Epidermal melanocyte (primary cell): ENCODE data around the gene ARHGAP21.

ENCODE experiments used
- DNase-seq: peaks from one replicate; pipeline ENCODE4 v3.0.0; 2011; ENCODE audit warnings: low spot score; ENCODE audit not compliant: insufficient read length

Gene ARHGAP21

GRCh38 chr10:24542314-24543270, 181.1 kb downstream of the ARHGAP21 start:
- no peak for DNase-seq

DNA sequence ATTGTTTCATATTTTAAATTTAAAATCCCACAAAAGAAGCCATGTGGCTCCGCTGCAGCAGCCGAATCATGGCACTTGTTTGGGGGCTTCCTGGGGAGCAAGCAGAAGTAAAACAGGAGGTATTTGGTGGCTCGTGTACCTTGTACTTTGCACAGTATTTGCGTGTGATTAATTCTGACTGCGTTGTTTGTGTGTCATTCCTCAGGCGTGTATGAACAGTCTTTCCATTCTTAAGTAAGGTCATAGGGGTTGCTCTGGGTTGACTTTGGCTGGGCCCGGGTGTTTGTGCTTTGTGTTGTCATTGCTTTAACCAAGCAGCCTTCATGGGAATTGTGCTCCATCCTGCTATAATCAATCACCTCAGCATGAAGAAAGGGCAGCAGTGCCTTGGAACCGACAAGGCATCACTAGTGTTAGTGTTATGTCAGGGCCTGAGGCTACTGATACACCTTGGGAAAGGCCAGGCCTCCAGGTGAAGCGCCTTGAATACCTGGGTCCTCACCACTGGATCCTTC, 182.4 kb downstream of the ARHGAP21 start:
- no peak for DNase-seq

DNA sequence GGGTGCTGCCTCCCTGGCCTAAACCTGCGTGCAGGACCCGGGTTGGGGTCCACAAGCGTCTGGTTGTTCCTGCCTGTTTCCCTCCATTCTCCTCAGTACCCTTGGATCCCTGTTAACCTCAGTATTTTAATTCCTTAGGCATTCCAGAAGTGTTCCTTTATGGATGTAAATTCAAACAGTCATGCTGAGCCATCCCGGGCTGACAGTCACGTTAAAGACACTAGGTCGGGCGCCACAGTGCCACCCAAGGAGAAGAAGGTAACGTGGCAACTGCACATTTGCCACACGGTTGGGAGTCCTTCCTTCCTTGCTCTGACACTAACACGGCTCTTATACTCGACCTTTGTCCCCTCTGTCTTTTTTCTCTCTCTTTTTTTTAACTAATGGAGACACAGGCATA, 187.1 kb downstream of the ARHGAP21 start:
- no peak for DNase-seq

- DNase-seq: no peak
These were observed 189.7 kb downstream of the ARHGAP21 start for GRCh38 chr10:24533981-24534380.
